ENCODE results near the gene LCOR. TPM values are rescaled to one million over a fixed set of nuclear protein-coding genes. Genes with fewer than 3 reads are reported as not detected.

LCOR gene
- total and polyA plus RNA-seq, 2 of the 13 experiments (the other 11 are each of a cell fraction or from before 2014, with no cell fraction given) = 12.4 to 23.7 TPM

DNA sequence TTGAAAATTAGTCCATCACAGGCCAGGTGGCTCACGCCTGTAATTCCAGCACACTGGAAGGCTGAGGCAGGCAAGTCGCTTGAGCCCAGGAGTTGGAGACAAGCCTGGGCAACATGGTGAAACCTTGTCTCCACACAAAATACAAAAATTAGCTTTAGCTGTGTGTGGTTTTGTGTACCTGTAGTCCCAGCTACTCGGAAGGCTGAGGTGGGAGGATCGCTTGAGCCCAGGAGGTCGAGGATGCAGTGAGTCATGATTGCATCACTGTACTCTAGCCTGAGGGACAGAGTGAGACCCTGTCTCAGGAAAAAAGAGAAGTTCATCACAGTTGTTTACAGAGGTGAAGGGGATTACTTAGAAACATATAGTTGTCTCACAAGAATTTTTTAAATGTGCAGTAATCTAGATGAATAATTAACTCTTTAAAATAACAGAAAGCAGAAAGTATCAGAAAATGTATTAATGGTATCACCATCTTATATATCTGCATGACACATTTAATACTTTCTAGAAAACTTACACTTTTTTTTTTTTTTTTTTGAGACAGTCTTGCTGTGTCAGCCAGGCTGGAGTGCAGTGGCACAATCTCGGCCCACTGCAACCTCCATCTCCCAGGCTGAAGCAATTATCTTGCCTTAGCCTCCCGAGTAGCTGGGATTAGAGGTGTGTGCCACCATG is 8.9 kb downstream of the LCOR start (continued):
- TF ChIP-seq, protein P1, sequence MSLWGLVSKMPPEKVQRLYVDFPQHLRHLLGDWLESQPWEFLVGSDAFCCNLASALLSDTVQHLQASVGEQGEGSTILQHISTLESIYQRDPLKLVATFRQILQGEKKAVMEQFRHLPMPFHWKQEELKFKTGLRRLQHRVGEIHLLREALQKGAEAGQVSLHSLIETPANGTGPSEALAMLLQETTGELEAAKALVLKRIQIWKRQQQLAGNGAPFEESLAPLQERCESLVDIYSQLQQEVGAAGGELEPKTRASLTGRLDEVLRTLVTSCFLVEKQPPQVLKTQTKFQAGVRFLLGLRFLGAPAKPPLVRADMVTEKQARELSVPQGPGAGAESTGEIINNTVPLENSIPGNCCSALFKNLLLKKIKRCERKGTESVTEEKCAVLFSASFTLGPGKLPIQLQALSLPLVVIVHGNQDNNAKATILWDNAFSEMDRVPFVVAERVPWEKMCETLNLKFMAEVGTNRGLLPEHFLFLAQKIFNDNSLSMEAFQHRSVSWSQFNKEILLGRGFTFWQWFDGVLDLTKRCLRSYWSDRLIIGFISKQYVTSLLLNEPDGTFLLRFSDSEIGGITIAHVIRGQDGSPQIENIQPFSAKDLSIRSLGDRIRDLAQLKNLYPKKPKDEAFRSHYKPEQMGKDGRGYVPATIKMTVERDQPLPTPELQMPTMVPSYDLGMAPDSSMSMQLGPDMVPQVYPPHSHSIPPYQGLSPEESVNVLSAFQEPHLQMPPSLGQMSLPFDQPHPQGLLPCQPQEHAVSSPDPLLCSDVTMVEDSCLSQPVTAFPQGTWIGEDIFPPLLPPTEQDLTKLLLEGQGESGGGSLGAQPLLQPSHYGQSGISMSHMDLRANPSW (CRISPR knock-in tag; IDR thresholded peaks at IDR 0.05; ENCODE audit: borderline replicate concordance) = no peak
- TF ChIP-seq, protein P2, sequence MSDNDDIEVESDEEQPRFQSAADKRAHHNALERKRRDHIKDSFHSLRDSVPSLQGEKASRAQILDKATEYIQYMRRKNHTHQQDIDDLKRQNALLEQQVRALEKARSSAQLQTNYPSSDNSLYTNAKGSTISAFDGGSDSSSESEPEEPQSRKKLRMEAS (IDR thresholded peaks at IDR 0.05) = no peak
- no peak for TF ChIP-seq ONECUT2 (CRISPR knock-in tag; IDR thresholded peaks at IDR 0.05)
- peak; percentile 35; the same call in 1 of the 2 replicates for TF ChIP-seq FOXJ3 (CRISPR knock-in tag; IDR thresholded peaks at IDR 0.05; ENCODE audit: borderline replicate concordance)
- TF ChIP-seq ZNF264 (CRISPR knock-in tag; IDR thresholded peaks at IDR 0.05) = 0 out of 2 replicates have a peak, but pooled peaks have one; percentile 31
- peak in 1 of 2 experiments; percentile 74; a peak in 2 of 4 replicates for TF ChIP-seq EP300 (IDR thresholded peaks at IDR 0.05; ENCODE audit: low read depth in 2 of 2, low read length in 2 of 2)
- TF ChIP-seq EP300 (CRISPR knock-in tag; IDR thresholded peaks at IDR 0.05; ENCODE audit: borderline replicate concordance) = peak; percentile 43; the same call in 1 of the 2 replicates
- TF ChIP-seq ZNF282 (IDR thresholded peaks at IDR 0.05; ENCODE audit: partially characterized antibody) = no peak
- peak; percentile 57; the same call in 1 of the 2 replicates for TF ChIP-seq ZNF292 (CRISPR knock-in tag; IDR thresholded peaks at IDR 0.05; ENCODE audit: borderline replicate concordance, low read depth)
- no peak for TF ChIP-seq THYN1 (CRISPR knock-in tag; IDR thresholded peaks at IDR 0.05; ENCODE audit: borderline replicate concordance, low read depth)
- TF ChIP-seq NFATC3 (CRISPR knock-in tag; IDR thresholded peaks at IDR 0.05) = no peak
- no peak for TF ChIP-seq MED13 (CRISPR knock-in tag; IDR thresholded peaks at IDR 0.05)
- TF ChIP-seq SOX13 (IDR thresholded peaks at IDR 0.05) = no peak
- TF ChIP-seq SOX13 (CRISPR knock-in tag; conservative IDR thresholded peaks at IDR 0.05 in 1 of 2, IDR thresholded peaks at IDR 0.05 in 1 of 2) = peak in 1 of 2 experiments; percentile 60; a peak in 2 of 4 replicates
- TF ChIP-seq, protein P3, sequence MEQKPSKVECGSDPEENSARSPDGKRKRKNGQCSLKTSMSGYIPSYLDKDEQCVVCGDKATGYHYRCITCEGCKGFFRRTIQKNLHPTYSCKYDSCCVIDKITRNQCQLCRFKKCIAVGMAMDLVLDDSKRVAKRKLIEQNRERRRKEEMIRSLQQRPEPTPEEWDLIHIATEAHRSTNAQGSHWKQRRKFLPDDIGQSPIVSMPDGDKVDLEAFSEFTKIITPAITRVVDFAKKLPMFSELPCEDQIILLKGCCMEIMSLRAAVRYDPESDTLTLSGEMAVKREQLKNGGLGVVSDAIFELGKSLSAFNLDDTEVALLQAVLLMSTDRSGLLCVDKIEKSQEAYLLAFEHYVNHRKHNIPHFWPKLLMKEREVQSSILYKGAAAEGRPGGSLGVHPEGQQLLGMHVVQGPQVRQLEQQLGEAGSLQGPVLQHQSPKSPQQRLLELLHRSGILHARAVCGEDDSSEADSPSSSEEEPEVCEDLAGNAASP (CRISPR knock-in tag; IDR thresholded peaks at IDR 0.05; ENCODE audit: borderline replicate concordance) = no peak
- no peak for TF ChIP-seq IKZF4 (CRISPR knock-in tag; IDR thresholded peaks at IDR 0.05; ENCODE audit: borderline replicate concordance, low read depth, not compliant biosample characterization)
- peak; percentile 92 for TF ChIP-seq CEBPB (IDR thresholded peaks at IDR 0.05; ENCODE audit: borderline replicate concordance, low read depth, low read length)
- no peak for TF ChIP-seq FOXA1 (IDR thresholded peaks at IDR 0.05)
- peak; percentile 42; the same call in 1 of the 2 replicates for TF ChIP-seq FOXA1 (CRISPR knock-in tag; IDR thresholded peaks at IDR 0.05)
- no peak for TF ChIP-seq KAT2B (IDR thresholded peaks at IDR 0.05; ENCODE audit: borderline replicate concordance, low read depth, low read length)
- peak; percentile 37; the same call in 1 of the 2 replicates for TF ChIP-seq KDM2A (CRISPR knock-in tag; IDR thresholded peaks at IDR 0.05; ENCODE audit: borderline replicate concordance, low read depth)
- peak; percentile 81 for TF ChIP-seq JUNB (CRISPR knock-in tag; IDR thresholded peaks at IDR 0.05; ENCODE audit: borderline replicate concordance)
- TF ChIP-seq ZNF781 (CRISPR knock-in tag; IDR thresholded peaks at IDR 0.05; ENCODE audit: borderline replicate concordance, not compliant biosample characterization) = no peak
- no peak for TF ChIP-seq ZNF296 (CRISPR knock-in tag; conservative IDR thresholded peaks at IDR 0.05)
- peak; percentile 94 for TF ChIP-seq GATAD2A (CRISPR knock-in tag; IDR thresholded peaks at IDR 0.05)
- TF ChIP-seq KDM6A (CRISPR knock-in tag; IDR thresholded peaks at IDR 0.05; ENCODE audit: low read depth) = no peak
- TF ChIP-seq IRF2 (CRISPR knock-in tag; IDR thresholded peaks at IDR 0.05) = peak; percentile 70; the same call in 1 of the 2 replicates
- no peak for TF ChIP-seq KDM5B (CRISPR knock-in tag; IDR thresholded peaks at IDR 0.05; ENCODE audit: borderline replicate concordance)
